VCaP (cell line): ENCODE data around the gene CPNE6.
A peak's percentile ranks its signal among the peaks of the same experiment; 100 is the strongest.

Source experiments
- H3K27ac ChIP-seq: fragments of 450-650 bp; 2 replicates; pipeline ENCODE4 v1.5.1; 2017
- CTCF ChIP-seq: fragments of 450-650 bp; conservative IDR thresholded peaks from 2 replicates; pipeline ENCODE4 v1.5.1; 2017; ENCODE audit warnings: mild to moderate bottlenecking, moderate library complexity

The CPNE6 gene

GRCh38 chr14:24110523-24110922 is 39.2 kb downstream of the CPNE6 start:
- no peak for TF ChIP-seq CTCF
- no peak overlapping the region for H3K27ac ChIP-seq

GRCh38 chr14:24113379-24113800 is 42.0 kb downstream of the CPNE6 start:
- no peak for TF ChIP-seq CTCF
- H3K27ac ChIP-seq: peak overlapping the region; percentile 95

GRCh38 chr14:24113801-24114531 is 42.6 kb downstream of the CPNE6 start:
- H3K27ac ChIP-seq: peak overlapping the region; percentile 95
- no peak for TF ChIP-seq CTCF

GRCh38 chr14:24114532-24115421 is 43.4 kb downstream of the CPNE6 start, which contains the start of the genes DCAF11 and NRL:
Gene DCAF11, plus strand, starts transcription at chr14:24114777. Its CDS starts 818 bp downstream, at chr14:24115595.
Gene NRL, minus strand, starts transcription at chr14:24114949. Its CDS starts 32,101 bp downstream, at chr14:24082848.
- H3K27ac ChIP-seq: peak within 1 kb of the TSS; percentile 95
- TF ChIP-seq CTCF: no peak

GRCh38 chr14:24115422-24116127 is 44.2 kb downstream of the CPNE6 start:
- TF ChIP-seq CTCF: no peak
- H3K27ac ChIP-seq: peak overlapping the region; percentile 95

- TF ChIP-seq CTCF: no peak
- H3K27ac ChIP-seq: peak overlapping the region; percentile 95; the same call in 1 of the 2 replicates
These were observed 44.9 kb downstream of the CPNE6 start for GRCh38 chr14:24116128-24116814.
